MV-4-11 (cell line): ENCODE results near the gene CERS6.
A peak's percentile ranks its signal among the peaks of the same experiment; 100 is the strongest.

ENCODE experiments used
- DNase-seq: peaks from one replicate; lab custom pipeline; 2025; lab: John Stamatoyannopoulos, UW

CERS6 gene

DNA sequence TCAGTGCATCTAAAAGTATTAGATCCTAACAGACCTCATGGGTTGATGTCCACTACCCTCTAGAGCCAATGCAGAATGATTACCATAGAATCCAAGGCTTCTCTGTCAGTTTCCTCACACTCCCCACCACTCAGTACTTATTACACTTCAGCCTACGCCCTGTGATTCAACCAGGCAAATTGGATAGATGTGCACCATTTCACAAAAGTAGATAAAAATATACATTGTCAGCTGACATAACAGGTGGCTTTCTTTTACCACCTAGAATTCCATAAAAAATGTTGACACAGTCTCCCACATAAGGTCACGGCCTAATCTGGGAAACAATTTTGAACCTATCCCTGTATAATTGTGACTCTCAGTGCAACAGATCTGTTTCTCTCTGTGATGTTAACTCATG lies 144.9 kb downstream of the CERS6 start:
- DNase-seq = no peak

DNA sequence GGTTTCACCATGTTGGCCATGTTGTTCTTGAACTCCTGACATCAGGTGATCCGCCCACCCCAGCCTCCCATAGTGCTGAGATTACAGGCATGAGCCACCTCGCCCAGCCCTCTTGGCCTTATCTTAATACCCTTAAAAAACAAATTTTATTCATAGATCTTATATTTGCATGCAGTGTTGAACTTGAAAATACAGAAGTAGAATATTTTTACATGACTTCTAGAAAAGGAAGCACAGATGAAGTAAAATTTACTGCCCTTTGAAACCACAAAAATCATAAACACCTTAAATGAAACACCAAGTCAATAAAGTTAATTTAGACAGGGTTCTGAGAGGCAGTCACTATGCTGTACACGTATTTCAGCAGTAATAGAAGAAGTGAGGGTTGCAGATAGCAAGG lies 145.7 kb downstream of the CERS6 start:
- DNase-seq = peak; percentile 16

DNA sequence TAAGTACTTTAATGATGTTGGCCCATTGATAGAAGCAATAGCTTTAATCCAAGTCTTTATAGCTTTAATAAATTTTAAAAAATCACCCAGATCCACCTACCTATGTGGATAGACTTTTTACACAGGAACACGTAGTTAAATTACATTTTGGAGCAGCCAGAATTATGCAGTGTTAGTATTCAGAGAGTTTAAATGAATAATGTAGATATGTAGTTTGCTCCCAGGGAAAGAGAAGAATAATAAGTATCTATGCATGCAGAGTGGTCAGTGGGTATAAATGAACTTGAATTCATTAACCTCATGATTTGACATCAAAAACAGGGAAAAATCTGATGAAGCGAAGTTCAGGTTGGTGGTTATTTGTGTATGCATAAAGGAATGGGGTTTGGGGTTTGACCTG lies 146.3 kb downstream of the CERS6 start:
- DNase-seq = no peak

DNA sequence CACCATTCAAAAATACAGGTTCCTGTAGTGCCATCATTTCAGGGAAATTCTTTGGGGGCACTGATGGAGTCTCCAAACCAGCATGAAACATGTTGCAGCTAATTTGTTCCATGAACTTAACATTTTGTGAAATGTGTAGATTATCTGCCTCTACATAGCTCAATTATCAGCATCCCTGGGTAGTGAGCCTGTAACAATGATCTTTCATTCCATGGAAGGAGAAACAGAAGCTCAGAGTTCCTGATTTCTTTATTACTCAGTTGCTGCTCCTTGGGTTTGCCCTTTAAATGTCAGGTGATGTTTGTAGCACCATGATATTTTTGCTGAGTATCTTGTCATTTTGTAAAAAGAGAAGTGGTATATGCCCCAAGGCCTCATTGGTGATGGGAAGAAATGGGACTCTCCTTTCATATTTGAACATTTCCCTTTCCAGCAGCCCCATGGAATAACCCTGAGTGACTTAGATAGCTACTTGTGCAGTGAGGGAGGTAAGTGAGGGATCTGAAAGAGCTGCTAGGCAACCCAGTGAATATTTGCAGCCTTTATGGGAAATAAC lies 146.9 kb downstream of the CERS6 start:
- DNase-seq = no peak

DNA sequence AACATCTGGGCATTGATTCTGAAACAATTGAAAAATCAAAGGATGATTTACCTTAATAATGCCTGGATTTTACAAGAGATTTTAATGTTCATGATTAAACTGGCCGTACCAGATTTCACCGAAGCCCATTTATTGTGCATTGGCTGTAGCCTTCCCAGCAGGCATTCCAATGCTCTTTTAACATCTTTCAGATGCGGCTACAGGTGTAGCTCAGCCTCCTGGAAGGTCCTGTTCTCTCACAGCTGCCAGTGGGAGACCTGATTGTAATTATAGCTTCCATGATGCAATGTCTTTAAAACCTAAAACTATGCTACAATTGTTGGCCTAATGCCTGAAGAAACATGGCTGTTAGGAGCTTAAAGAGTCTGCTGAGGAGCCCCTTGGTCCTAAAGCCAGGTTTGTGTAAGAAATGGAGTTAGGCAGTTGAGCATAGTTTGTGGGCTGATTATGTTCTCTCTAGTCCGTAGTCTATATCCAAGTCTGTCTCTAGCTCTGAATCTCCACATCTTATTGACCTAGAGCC lies 147.4 kb downstream of the CERS6 start:
- no peak for DNase-seq

DNA sequence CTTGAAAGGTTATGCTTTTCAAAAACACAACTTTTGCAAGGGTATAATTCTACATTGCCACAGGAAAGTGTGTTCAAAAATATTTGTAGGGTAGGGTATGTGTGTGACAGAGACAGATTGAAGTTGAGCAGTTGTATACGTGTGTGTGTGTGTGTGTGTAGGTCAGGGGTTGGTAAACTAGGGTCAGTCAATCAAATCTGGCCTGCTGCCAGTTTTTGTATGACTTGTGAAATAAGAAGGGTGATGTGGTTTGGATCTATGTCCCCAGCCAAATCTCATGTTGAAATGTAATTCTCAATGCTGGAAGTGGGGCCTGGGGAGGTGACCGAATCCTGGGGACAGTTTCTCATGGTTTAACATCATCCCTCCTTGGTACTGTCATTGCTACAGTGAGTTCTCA lies 148.2 kb downstream of the CERS6 start:
- peak; percentile 38 for DNase-seq

DNA sequence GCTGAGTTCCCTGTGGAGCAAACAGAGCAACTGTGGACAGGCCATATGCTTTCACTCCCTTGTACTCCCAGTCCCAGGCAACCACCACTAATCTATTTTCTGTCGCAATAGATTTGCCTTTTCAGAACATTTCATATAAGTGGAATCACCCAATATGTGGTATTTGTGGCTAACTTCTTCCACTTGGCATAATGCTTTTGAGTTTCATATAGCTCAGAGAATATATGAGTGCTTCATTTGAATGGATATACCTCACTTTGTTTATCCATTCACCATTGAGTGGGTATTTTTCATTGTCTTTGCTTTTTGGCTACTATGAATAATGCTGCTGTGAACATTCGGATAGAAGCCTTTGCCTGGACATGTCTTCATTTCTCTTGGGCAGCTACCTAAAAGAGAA lies 151.9 kb downstream of the CERS6 start:
- peak; percentile 94 for DNase-seq

DNA sequence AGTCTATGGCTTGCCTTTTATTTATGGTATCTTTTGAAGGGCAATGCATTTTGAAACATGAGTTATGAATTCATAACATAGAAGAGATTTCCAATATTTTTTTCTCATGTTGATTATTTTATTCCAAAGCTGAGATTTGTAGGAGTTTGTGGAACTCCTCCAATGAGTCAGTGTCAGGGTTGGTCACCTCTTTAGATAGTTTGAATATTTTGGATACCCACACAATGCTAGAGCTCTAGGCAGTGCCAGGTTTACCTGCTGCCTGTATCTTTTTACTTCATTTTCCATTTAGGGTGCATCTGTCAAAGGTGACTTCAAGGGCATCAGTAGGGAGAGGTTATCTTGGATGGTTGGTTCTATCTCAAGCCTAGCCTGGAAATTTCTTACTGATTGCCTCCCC lies 152.7 kb downstream of the CERS6 start:
- DNase-seq = no peak

DNA sequence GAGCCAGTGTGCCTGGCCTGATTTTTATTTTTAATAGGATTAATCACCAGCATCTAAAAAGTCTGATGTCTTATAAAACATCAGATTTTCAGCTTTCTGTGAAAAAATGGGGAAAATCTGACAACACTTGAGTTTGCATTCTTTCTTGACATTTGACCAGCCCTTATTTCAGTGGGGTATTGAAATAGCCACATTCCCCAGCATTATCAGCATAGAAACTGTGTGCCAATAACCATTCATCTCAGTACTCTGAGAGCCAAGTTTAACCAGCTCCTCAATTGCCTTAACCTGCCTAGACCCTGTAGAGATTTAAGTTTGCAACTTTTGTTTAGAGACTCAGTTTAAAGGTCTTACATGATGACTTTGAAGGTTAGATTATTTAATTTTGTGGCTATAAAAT lies 155.0 kb downstream of the CERS6 start:
- no peak for DNase-seq

DNA sequence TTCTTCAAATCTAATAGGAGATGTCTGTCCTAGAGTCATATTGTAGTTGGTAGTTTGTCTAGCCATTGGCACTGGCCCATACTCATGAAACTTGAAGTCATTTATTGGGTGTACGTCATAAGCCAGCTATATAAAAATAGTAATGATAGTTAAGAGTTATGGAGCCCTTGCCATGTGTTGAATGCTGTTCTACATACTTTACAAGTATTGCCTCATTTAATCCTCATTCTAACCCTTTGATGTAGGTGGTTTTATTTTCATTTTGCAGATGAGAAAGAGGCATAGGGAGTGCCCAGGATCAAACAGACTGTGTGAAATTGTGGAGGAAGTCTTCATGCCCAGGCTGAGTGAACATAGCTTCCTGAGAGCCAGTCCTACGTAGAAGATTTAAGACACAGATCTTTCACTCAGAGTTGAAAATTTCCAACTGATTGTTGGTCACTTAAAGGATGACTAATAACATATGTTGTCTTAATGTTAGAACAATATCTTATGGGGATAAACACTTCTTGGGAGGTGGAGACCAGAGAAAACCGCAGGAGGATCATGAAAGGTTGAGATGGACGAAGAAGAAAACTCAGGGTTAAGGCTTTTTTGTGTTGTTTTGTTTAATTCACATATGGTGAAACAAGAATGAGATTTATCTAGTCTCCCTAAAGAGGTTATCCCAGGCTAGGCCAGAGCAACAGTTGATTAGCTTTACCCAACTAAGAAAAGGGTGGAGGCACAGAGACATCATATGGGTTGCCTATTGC lies 156.0 kb downstream of the CERS6 start:
- DNase-seq = no peak

DNA sequence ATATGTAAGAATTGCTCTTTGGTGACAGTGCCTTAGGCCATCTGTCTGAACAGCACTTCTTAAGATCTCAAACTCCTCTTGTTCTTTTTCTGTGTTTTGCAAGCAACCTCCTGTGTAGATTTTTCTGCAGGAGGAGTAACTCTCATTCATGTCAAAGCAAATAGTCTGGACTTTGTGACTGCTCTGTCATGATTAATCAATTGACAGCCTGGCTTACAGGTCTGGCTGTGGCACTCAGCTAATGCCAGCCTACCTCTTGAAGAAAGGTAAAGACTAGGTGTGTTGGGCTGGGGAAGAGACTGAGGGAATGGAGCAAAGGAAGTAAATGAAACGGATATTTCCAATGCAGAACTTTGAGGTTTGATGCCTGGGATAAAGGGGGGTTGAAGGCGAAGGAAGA lies 156.6 kb downstream of the CERS6 start:
- no peak for DNase-seq

DNA sequence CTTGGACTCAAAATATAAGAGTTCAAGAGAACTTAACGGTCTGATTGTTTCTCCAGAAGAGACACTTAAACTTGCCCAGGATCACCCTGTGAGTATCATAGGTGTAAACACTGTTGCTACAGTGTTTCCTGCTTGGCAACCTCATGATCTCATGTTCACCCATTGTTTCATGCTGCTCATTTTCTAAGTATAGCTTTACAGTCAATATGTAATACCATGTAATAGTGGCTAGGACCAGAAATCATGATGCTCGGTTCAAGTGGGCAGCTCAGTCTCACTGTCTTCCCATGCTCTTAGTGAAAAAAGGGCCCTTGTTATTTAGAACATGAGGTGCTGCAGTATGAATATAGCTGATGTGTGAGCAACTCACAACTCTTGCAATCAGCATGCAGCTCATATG lies 157.5 kb downstream of the CERS6 start:
- no peak for DNase-seq

DNA sequence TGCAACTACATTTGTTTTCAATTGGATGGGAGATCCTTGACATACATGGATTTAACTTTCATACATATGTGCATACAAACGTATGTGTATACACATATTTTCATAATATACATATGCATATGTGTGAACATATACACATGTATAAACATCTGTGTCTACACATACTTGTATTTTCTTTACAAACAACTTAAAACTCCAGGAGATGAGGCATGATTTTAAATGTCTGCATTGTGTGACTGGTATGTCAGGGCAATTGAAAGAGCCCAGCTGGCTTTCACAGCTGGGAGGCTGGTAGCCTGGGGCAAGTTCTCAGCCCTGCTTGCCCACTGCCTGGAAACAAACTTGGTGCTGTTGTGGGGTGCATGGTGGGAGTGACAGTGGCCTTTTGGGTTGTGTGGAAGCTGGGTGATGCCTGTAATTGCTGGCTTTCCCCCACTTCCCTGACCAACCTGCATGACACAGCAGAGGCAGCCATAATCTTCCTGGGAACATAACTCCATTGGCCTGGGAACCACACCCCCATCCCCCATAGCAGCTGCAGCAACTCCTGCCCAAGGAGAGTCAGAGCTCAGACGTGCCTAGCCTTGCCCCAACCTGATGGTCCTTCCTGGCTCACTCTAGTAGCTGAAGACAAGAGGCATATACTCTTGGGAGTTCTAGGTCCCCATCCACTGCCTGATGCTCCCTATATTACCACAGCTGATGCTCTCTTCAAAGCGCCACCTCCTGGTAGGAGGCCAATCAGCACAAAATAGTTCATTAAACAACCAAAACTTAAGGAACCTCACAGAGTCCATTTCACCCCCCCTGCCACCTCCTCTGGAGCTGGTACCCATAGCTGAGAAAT lies 158.3 kb downstream of the CERS6 start:
- DNase-seq = no peak

DNA sequence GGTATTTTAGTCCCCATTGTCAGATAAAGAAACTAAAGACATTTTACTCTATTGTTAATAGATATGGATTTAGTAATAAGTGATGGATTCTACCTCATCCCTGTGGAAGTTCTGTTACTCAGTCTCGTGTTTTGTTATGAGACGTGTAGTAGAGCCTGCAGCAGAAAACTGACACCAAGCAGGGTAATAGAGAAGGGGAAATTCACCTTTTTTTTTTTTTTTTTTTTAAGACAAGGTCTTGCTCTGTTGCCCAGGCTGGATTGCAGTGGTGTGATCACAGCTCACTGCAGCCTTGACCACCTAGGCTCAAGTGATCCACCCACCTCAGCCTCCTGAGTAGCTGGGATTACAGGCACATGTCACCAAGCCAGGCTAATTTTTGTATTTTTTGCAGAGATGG lies 164.5 kb downstream of the CERS6 start:
- no peak for DNase-seq

DNA sequence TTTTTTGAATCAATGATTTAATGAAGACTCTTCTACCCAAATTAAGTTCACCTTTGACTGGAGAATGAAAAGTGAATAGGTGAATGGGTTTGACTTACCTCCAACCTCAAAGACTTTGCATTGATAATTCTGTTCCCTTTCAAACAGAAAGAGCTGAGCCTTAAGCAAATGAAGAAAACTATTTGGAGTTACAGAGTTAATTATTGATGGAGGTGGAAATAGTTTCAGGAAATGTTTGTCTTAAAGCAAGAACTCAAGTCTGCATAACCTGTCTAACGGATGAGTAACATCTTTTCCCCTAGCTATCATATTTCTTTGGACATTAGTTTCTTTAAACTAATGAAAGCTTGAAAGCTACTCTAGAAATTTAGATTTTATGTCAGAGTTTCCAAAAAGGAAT lies 166.5 kb downstream of the CERS6 start:
- DNase-seq = no peak

DNA sequence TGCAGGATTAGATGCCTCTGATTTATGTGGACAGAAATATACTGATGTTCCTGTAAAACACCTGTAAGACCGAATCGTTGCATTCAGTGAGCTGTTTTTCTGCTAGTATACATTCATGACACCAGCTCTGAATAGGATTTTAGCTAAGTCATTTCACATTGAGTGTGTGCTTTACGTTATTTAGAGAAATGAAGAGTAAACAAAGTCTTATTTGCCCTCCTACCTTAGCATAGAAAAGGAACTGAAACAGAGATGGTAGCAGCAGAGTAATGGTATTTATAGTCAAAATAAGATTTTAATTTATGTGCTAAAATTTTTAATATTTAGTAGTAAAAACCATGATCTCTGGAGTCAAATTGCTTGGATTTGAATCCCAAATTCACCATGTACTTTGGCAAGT lies 168.0 kb downstream of the CERS6 start:
- DNase-seq = no peak

DNA sequence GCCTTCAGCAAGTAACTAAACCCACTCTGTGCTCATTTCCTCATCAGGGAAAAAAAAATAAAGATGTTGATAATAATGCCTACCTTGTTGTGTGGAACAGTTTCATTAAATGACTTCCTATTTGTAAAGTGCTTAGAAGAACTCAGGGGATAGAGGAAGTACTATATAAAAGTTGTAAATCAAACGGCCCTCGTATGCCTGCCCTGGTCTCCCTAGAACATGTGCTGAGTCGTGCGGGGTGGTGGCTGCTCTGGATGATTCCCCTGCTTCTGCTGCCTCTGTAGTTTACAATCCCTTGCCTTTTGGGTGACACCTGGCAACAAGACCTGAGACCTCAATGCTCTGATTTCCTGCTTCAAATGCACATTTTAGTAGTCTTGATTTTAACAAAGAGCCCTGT lies 170.0 kb downstream of the CERS6 start:
- DNase-seq = peak; percentile 74

DNA sequence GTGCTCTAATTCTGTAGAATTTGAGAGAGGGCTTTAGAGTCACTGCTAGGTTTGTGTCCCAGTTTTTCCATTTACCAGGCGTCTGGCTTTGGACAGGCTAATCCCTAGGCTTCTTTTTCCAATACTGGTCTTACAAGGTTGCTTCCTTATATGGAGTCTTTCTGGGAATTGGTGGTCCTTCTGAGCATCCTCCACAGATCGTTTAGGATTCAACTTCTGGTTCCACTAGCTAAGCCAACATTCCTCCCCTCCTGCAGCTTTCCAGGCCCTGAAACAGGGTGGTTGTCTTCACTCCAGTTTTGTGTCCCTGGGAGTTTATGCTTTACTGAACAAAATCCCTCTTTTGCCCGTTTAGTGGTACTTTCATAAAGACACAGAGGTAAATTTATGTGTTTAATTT lies 170.6 kb downstream of the CERS6 start:
- DNase-seq = no peak

DNA sequence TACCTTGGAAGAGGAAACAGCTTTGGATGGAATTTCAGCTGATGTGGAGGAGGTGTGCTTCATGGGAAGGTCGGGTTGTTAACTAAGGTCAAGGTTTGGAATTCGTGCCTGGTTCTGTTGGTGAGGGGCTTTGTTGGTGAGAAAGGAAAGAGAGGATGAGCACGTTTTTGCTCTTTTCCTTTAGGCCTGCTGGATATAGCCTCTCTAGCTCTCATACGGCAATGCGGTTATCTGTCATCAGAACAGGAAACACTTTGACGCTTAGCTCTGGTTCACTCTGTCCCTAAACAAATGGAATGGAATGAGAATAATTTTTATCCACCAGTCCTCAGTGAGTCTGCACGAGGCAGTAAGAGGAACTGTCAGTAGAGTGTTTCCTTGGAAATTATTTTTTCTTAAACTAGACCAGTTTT lies 176.6 kb downstream of the CERS6 start:
- peak; percentile 62 for DNase-seq

DNA sequence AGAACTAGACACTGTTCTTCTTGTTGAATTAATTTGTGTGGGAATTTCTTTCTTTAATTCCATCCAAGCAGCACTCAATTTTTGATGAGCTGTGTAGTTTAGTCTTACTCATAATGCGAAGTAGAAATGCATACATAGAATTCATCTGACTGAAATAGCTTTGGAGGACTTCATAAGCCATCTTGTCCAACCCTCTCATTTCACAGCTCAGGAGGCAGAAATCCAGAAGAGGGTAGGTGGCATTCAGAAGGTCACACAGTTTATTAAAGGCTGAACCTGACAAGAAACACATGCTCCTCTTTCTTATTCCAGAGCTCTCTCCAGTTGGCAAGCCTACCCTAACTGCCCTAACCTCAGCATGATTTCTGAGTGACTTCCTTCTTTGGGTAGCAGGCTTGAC lies 177.1 kb downstream of the CERS6 start:
- peak; percentile 44 for DNase-seq

DNA sequence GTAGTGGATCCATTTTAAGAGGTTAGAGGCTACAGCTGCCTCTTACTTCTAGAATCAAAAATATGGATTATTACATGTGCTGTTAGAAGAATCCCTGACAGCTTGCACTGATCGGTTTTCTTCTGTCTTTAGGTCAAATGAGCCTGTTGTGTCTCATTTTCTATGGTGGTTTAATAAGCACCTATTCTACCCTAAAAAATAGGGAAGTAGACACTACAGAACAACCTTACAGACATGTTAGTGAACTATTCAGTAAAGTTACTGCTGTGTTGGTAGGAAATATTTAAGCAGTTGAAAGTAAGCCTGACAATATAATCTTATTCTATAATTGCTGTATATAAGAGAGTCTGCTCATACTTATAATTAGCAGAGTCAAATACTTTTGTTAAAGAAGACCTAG lies 177.8 kb downstream of the CERS6 start:
- peak; percentile 51 for DNase-seq

DNA sequence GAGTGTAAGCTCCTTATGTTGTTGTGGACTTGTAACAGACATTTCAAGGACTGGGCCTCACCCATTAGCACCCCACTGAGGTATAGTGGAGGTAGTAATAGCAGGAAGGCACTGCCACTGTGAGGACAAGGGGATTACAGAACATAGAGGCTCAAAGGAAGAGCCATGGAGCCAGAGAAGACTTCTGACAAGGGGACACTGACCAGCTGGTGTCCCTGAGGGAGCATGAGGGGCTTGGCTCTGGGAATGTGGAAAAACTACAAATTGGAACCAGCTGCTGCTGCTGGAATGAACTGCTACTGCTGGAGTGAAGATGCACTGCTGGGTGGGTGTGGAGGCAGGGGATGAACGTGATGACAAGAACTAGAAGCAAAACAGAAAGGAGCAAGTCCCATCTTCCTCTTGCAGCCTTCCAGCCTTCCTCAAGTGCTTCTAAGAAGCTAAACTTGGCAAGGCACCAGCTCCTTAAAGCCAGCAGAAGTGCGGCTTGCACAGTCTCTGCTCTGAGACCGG lies 179.0 kb downstream of the CERS6 start:
- DNase-seq = peak; percentile 32

DNA sequence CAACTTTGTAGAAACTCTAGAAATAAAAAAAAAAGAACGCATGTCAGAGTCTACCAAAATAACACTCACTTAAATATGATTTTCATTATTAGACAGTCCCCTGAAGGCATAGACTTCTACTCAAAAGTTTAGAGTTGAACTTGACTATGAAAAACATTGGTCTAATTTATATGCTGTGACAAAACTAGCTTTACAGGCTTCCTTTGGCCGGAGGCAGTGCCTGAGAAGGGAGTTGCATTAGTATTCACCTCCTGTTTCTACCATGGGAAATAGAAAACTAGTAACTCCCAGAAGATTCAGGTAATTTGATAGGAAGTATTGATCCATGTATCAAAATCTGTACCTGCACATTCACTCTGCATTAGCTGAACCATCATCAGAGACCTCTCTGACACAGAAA lies 182.9 kb downstream of the CERS6 start:
- no peak for DNase-seq
